H1 (cell line): ENCODE results near the gene TGM4. TPM values are rescaled to one million over a fixed set of nuclear protein-coding genes. Genes with fewer than 3 reads are reported as not detected.

Source experiments
- CTCF ChIA-PET: fragments of 300-600 bp; sonication (Branson Sonifier 250); formaldehyde crosslinking; loops from one replicate; lab custom pipeline; 2021; ENCODE audit not compliant: partially characterized antibody; lab: Charles Lee
- POLR2A ChIA-PET: fragments of 300-600 bp; sonication (Branson Sonifier 250); formaldehyde crosslinking; loops from one replicate; lab custom pipeline; 2021; ENCODE audit warnings: inconsistent platforms; ENCODE audit not compliant: partially characterized antibody; lab: Charles Lee
- DNase-seq, 2 experiments: peaks; one replicate each; pipeline versions ENCODE4 v3.0.0 to v3.0.0-alpha.2; 2010 to 2022; ENCODE audit warnings: low spot score in 2 of 2, low read depth in 1 of 2, mixed read lengths in 1 of 2
- FAIRE-seq: peaks from 2 replicates; lab custom pipeline; 2011; peaks lifted over from hg19 to GRCh38; lab: Jason Lieb, UNC
- H2AFZ ChIP-seq: 2 replicates; pipeline ENCODE4 v1.8.1; 2012; ENCODE audit warnings: low read length, inconsistent platforms
- H2AK5ac ChIP-seq: 2 replicates; pipeline ENCODE4 v1.6.1; 2013; ENCODE audit warnings: low read depth, low read length
- H2BK120ac ChIP-seq: replicated peaks from 2 replicates; pipeline ENCODE3; 2013; ENCODE audit warnings: low read depth, low read length, inconsistent platforms
- H2BK12ac ChIP-seq: 2 replicates; pipeline ENCODE4 v1.6.1; 2013; ENCODE audit warnings: low read depth, low read length
- H2BK15ac ChIP-seq: 2 replicates; pipeline ENCODE4 v1.6.1; 2013; ENCODE audit warnings: low read length
- H2BK20ac ChIP-seq: 2 replicates; pipeline ENCODE4 v1.6.1; 2013; ENCODE audit warnings: low read length
- H2BK5ac ChIP-seq: 2 replicates; pipeline ENCODE4 v1.6.1; 2013; ENCODE audit warnings: low read depth, low read length
- H3K14ac ChIP-seq: 2 replicates; pipeline ENCODE4 v1.6.1; 2013; ENCODE audit warnings: inconsistent platforms; ENCODE audit not compliant: insufficient read length
- H3K18ac ChIP-seq: 2 replicates; pipeline ENCODE4 v1.6.1; 2013; ENCODE audit warnings: low read length; ENCODE audit errors: extremely low read depth
- H3K23ac ChIP-seq: 2 replicates; pipeline ENCODE4 v1.6.1; 2013; ENCODE audit warnings: inconsistent platforms; ENCODE audit not compliant: insufficient read length
- H3K23me2 ChIP-seq: 2 replicates; pipeline ENCODE4 v1.6.1; 2013; ENCODE audit warnings: low read depth, low read length
- H3K27ac ChIP-seq: 2 replicates; pipeline ENCODE4 v1.6.1; 2011; ENCODE audit warnings: low read depth, low read length, inconsistent platforms
- H3K27me3 ChIP-seq, 4 experiments: replicated peaks in 1 of 4; 1 replicate in 1 of 4; 2 replicates in 3 of 4; pipeline versions ENCODE4 v1.6.1 to v1.8.1; 2011 to 2013; ENCODE audit warnings: low read length in 3 of 4, mild to moderate bottlenecking in 3 of 4, inconsistent platforms in 2 of 4, mixed read lengths in 2 of 4, moderate library complexity in 1 of 4; ENCODE audit not compliant: control insufficient read depth in 3 of 4, insufficient read depth in 3 of 4; ENCODE audit errors: extremely low read depth in 1 of 4
- H3K36me3 ChIP-seq, 4 experiments: 2 replicates each; pipeline versions ENCODE4 v1.6.1 to v1.8.1; 2011 to 2013; ENCODE audit warnings: mild to moderate bottlenecking in 4 of 4, low read length in 3 of 4, moderate library complexity in 2 of 4, control low read depth in 1 of 4, inconsistent platforms in 1 of 4; ENCODE audit not compliant: insufficient read depth in 4 of 4, control insufficient read depth in 2 of 4
- H3K4ac ChIP-seq: replicated peaks from 2 replicates; pipeline ENCODE3; 2013; ENCODE audit warnings: low read length, low read depth, mixed read lengths, inconsistent platforms; ENCODE audit not compliant: insufficient read length
- H3K4me1 ChIP-seq, 4 experiments: replicated peaks in 1 of 4; 1 replicate in 1 of 4; 2 replicates in 3 of 4; pipeline versions ENCODE4 v1.6.1 to v1.8.1; 2011 to 2013; ENCODE audit warnings: low read length in 3 of 4, inconsistent platforms in 2 of 4, mixed read lengths in 1 of 4; ENCODE audit not compliant: insufficient read depth in 4 of 4, control insufficient read depth in 3 of 4
- H3K4me2 ChIP-seq, 2 experiments: 2 replicates each; pipeline versions ENCODE4 v1.6.1 to v1.8.1; 2011 to 2013; ENCODE audit warnings: low read depth in 2 of 2, low read length in 2 of 2, control low read depth in 1 of 2, inconsistent platforms in 1 of 2, mild to moderate bottlenecking in 1 of 2; ENCODE audit not compliant: insufficient read depth in 1 of 2
- H3K4me3 ChIP-seq, 4 experiments: fragments of 200-600, 300-600 bp in 1 of 4; sonication (generic), shearing (Covaris generic), sonication (Bioruptor Twin) in 1 of 4; 2 replicates each; pipeline versions ENCODE4 v1.5.1 to v1.8.1; 2011 to 2016; ENCODE audit warnings: low read length in 4 of 4, low read depth in 3 of 4, control low read depth in 2 of 4, inconsistent platforms in 2 of 4, mild to moderate bottlenecking in 2 of 4, mixed read lengths in 1 of 4, moderate library complexity in 1 of 4; ENCODE audit not compliant: insufficient read depth in 2 of 4; ENCODE audit errors: extremely low read depth in 1 of 4
- H3K56ac ChIP-seq: replicated peaks from 2 replicates; pipeline ENCODE3; 2013; ENCODE audit warnings: low read depth, mild to moderate bottlenecking, mixed read lengths, low read length, inconsistent platforms; ENCODE audit not compliant: insufficient read length
- H3K79me1 ChIP-seq: 2 replicates; pipeline ENCODE4 v1.6.1; 2013; ENCODE audit warnings: low read depth, low read length, control low read depth
- H3K79me2 ChIP-seq, 2 experiments: 2 replicates each; pipeline versions ENCODE4 v1.6.1 to v1.8.1; 2012 to 2013; ENCODE audit warnings: low read length in 2 of 2, mild to moderate bottlenecking in 2 of 2, inconsistent platforms in 1 of 2; ENCODE audit not compliant: insufficient read depth in 2 of 2, control insufficient read depth in 1 of 2
- H3K9ac ChIP-seq, 4 experiments: replicated peaks in 1 of 4; 1 replicate in 1 of 4; 2 replicates in 3 of 4; pipeline versions ENCODE4 v1.6.1 to v1.8.1; 2011 to 2013; ENCODE audit warnings: low read depth in 3 of 4, low read length in 3 of 4, control low read depth in 2 of 4, mild to moderate bottlenecking in 2 of 4, moderate library complexity in 2 of 4, inconsistent platforms in 1 of 4; ENCODE audit errors: extremely low read depth in 1 of 4
- H3K9me3 ChIP-seq, 2 experiments: 2 replicates each; pipeline versions ENCODE4 v1.6.1 to v1.8.1; 2012 to 2013; ENCODE audit warnings: mild to moderate bottlenecking in 2 of 2, moderate library complexity in 2 of 2, control low read depth in 1 of 2, inconsistent platforms in 1 of 2, low read depth in 1 of 2, low read length in 1 of 2, mixed read lengths in 1 of 2; ENCODE audit not compliant: insufficient read depth in 2 of 2
- H4K20me1 ChIP-seq, 2 experiments: replicated peaks in 1 of 2; 2 replicates each; pipeline versions ENCODE3 to v1.8.1; 2011 to 2013; ENCODE audit warnings: inconsistent platforms in 2 of 2, low read length in 2 of 2, mild to moderate bottlenecking in 1 of 2; ENCODE audit not compliant: insufficient read depth in 2 of 2, control insufficient read depth in 1 of 2
- H4K5ac ChIP-seq: 2 replicates; pipeline ENCODE4 v1.6.1; 2013; ENCODE audit warnings: low read length, low read depth, mixed read lengths, inconsistent platforms; ENCODE audit not compliant: insufficient read length
- H4K8ac ChIP-seq: 2 replicates; pipeline ENCODE4 v1.8.0; 2013; ENCODE audit warnings: mild to moderate bottlenecking, moderate library complexity, low read length, inconsistent platforms; ENCODE audit not compliant: insufficient read depth; ENCODE audit errors: extremely low read depth
- H4K91ac ChIP-seq: replicated peaks from 2 replicates; pipeline ENCODE3; 2013; ENCODE audit warnings: low read length, mixed read lengths, inconsistent platforms; ENCODE audit not compliant: insufficient read length
- ASH2L ChIP-seq: fragments of 200-600, 300-600 bp; sonication (generic); IDR thresholded peaks from one replicate; pipeline ENCODE4 v1.7.1; 2017; ENCODE audit warnings: low read length
- CBX5 ChIP-seq: fragments of 300-800, 300-1000 bp; sonication (generic); IDR thresholded peaks from 2 replicates; pipeline ENCODE4 v1.7.1; 2016; ENCODE audit warnings: antibody characterized with exemption, low read length, low read depth
- CREB1 ChIP-seq: IDR thresholded peaks from 2 replicates; pipeline ENCODE4 v1.6.1; 2012; ENCODE audit warnings: inconsistent platforms
- JUN ChIP-seq: IDR thresholded peaks from 2 replicates; pipeline ENCODE4 v1.6.1; 2011; ENCODE audit warnings: low read depth, mild to moderate bottlenecking, improper control_type of control experiment, low read length
- KDM1A ChIP-seq: fragments of 200-600, 300-600 bp; sonication (generic); IDR thresholded peaks from 2 replicates; pipeline ENCODE4 v1.7.1; 2016; ENCODE audit warnings: mild to moderate bottlenecking, low read length, borderline replicate concordance
- MAX ChIP-seq: IDR thresholded peaks from 2 replicates; pipeline ENCODE4 v1.6.1; 2012; ENCODE audit warnings: inconsistent platforms
- NANOG ChIP-seq: IDR thresholded peaks from 2 replicates; pipeline ENCODE4 v1.6.1; 2011; ENCODE audit warnings: low read length, low read depth, mild to moderate bottlenecking, inconsistent platforms; ENCODE audit not compliant: insufficient read depth, poor library complexity, severe bottlenecking
- POLR2A ChIP-seq, 2 experiments: IDR thresholded peaks; 1 replicate in 1 of 2; 2 replicates in 1 of 2; pipeline ENCODE4 v1.6.1; 2011; ENCODE audit warnings: low read depth in 2 of 2, low read length in 2 of 2, mild to moderate bottlenecking in 2 of 2; ENCODE audit errors: control extremely low read depth in 1 of 2
- RXRA ChIP-seq: IDR thresholded peaks from 2 replicates; pipeline ENCODE4 v1.6.1; 2011; ENCODE audit warnings: low read depth, mild to moderate bottlenecking, low read length, moderate library complexity; ENCODE audit not compliant: insufficient read depth
- SUZ12 ChIP-seq: fragments of 200-600 bp; sonication (generic); IDR thresholded peaks from 2 replicates; pipeline ENCODE4 v1.6.1; 2012; ENCODE audit warnings: mild to moderate bottlenecking, inconsistent platforms, low read length, moderate library complexity, mixed read lengths
- WGBS, 2 experiments: shearing (Covaris generic) in 1 of 2; methylation state at CpG; one replicate each; pipeline versions ENCODE4 v1.1.6 to v1.1.7; 2013 to 2015; ENCODE audit warnings: low lambda C conversion rate in 2 of 2, mixed read lengths in 2 of 2, inconsistent platforms in 1 of 2, low coverage in 1 of 2, missing lambda C conversion rate in 1 of 2; ENCODE audit not compliant: insufficient replicate concordance in 2 of 2, insufficient coverage in 1 of 2, insufficient read length in 1 of 2; ENCODE audit errors: extremely low coverage in 1 of 2, missing lambda C conversion rate in 1 of 2; 5-methylcytosine and 5-hydroxymethylcytosine counted together
- polyA plus RNA-seq, 7 experiments: library from polyadenylated mRNA; depleted of rRNA in 3 of 7; stranded (reverse) in 5 of 7; unstranded in 2 of 7; fragments of >200 nt in 5 of 7; fragments of 200-250 nt in 2 of 7; gene quantifications; 1 replicate in 5 of 7; 2 replicates in 1 of 7; 4 replicates in 1 of 7; pipeline versions ENCODE4 v1.2.1 to v1.2.3, GENCODE V29; 2011 to 2013; ENCODE audit warnings: missing spikeins in 2 of 7, mixed read lengths in 2 of 7
- total RNA-seq: library from RNA; stranded (reverse); fragmentation: NEBNext Ultra II Directional; extraction: Animal tissue kit (Norgen Biotek cat#: 25700); gene quantifications from 2 replicates; pipeline ENCODE4 v1.2.1, GENCODE V29; 2021

TGM4 gene
- total and polyA plus RNA-seq, 2 of the 8 experiments (the other 6 are each of a cell fraction or from before 2014, with no cell fraction given): 0.02 TPM; not detected in 1

- POLR2A ChIA-PET: no interaction called here
- H2BK15ac ChIP-seq: no peak overlapping the region
- H3K4ac ChIP-seq: no peak overlapping the region
- CTCF ChIA-PET: no interaction called here
- H3K79me1 ChIP-seq: no peaks in the 10 kb centered on the region
- peaks cover 4 to 6% of the 10 kb centered on the region in 2 experiments; a peak in 2 of 4 replicates for H3K9me3 ChIP-seq
- no peak overlapping the region for H4K8ac ChIP-seq
- H3K9ac ChIP-seq: no peak overlapping the region
- H2BK120ac ChIP-seq: no peak overlapping the region
- no peak overlapping the region for H2BK12ac ChIP-seq
- no peak overlapping the region for H2BK5ac ChIP-seq
- H3K4me2 ChIP-seq: no peak overlapping the region
- H3K27me3 ChIP-seq: no peaks in the 10 kb centered on the region
- H3K4me3 ChIP-seq: no peak overlapping the region
- H3K27ac ChIP-seq: no peak overlapping the region
- DNase-seq (no peak), FAIRE-seq (no peak)
- H3K4me1 ChIP-seq: no peaks in the 10 kb centered on the region
- no peak overlapping the region for H2BK20ac ChIP-seq
- no peak overlapping the region for H3K14ac ChIP-seq
- H2AFZ ChIP-seq: no peak overlapping the region
- TF ChIP-seq MAX: no peak
- no peak for TF ChIP-seq ASH2L
- TF ChIP-seq POLR2A (IDR thresholded peaks at IDR 0.05; ENCODE audit: control extremely low read depth in 1 of 2, low read depth in 2 of 2, low read length in 2 of 2): no peak
- TF ChIP-seq JUN: no peak
- no peak for TF ChIP-seq KDM1A
- TF ChIP-seq CBX5: no peak
- no peak for TF ChIP-seq RXRA
- no peak for TF ChIP-seq CREB1
- TF ChIP-seq SUZ12: no peak
- TF ChIP-seq NANOG: no peak
- no peak overlapping the region for H3K18ac ChIP-seq
- H3K56ac ChIP-seq: no peak overlapping the region
- H2AK5ac ChIP-seq: no peak overlapping the region
- H4K5ac ChIP-seq: no peak overlapping the region
- WGBS, 2 experiments: 87% methylated on average over 3 of the region's 3 CpGs; no CpG with 5 or more reads in 1 of the 2 experiments
- H4K91ac ChIP-seq: no peak overlapping the region
- H4K20me1 ChIP-seq: no peaks in the 10 kb centered on the region
- no peaks in the 10 kb centered on the region for H3K23me2 ChIP-seq
- H3K36me3 ChIP-seq: peaks cover 5 to 57% (median 36%) of the 10 kb centered on the region in 4 experiments; a peak in 7 of 8 replicates
- H3K23ac ChIP-seq: no peak overlapping the region
- H3K79me2 ChIP-seq: no peaks in the 10 kb centered on the region
Observed at GRCh38 chr3:44835684-44836083, 38.7 kb upstream of the TGM4 start.
